ENCODE measurements around the gene PPP1R1C.

Gene PPP1R1C

GRCh38 chr2:181998041-181998835 is 12.6 kb downstream of the PPP1R1C start:
- DNase-seq (ENCODE audit: low spot score): no peak
- TF ChIP-seq, protein P1, sequence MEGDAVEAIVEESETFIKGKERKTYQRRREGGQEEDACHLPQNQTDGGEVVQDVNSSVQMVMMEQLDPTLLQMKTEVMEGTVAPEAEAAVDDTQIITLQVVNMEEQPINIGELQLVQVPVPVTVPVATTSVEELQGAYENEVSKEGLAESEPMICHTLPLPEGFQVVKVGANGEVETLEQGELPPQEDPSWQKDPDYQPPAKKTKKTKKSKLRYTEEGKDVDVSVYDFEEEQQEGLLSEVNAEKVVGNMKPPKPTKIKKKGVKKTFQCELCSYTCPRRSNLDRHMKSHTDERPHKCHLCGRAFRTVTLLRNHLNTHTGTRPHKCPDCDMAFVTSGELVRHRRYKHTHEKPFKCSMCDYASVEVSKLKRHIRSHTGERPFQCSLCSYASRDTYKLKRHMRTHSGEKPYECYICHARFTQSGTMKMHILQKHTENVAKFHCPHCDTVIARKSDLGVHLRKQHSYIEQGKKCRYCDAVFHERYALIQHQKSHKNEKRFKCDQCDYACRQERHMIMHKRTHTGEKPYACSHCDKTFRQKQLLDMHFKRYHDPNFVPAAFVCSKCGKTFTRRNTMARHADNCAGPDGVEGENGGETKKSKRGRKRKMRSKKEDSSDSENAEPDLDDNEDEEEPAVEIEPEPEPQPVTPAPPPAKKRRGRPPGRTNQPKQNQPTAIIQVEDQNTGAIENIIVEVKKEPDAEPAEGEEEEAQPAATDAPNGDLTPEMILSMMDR (conservative IDR thresholded peaks at IDR 0.05; ENCODE audit: low read depth): no peak
- no peak overlapping the region for H3K27ac ChIP-seq
- CTCF ChIA-PET: interaction anchor here (0.6 kb wide), 1 partner anchor 46 kb away, joined by 3 read pairs; no protein-coding TSS in a partner anchor
- POLR2A ChIA-PET (ENCODE audit: low non-redundant PET): no interaction called here

DNA sequence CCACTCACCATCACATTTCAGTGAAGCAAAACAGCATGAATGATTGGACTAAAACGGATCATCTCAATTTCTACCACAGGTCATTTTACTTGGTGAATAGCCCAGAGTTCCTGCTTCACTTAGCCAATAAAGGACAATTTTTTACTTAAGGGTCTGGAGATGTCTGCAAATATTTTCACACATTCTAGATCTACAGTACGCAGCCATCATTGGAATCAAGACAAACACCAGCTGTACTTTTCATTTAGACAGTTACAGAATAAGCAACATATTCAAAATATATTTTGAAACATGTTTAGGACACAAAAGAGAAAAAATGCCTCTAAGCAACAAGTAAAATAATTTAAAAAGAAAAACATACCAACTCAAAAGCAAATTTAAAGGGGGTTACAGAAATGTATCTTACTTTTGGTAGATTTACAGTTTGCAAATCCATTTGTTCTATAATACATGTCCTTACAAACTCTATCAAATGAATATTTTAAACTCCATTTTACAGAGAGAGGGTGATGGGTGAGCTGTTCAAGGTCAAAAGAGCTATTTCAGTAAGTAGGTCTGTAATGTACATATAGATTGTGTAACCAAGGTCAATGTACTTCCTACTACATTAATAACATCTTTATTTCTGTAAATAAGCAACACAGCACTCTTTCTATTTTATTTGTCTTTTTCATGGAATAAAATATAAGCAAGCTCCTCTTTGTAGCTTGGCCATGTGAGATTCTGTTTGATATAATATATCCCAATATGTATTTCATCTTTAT is 13.4 kb downstream of the PPP1R1C start:
- H3K27ac ChIP-seq: no peak overlapping the region
- CTCF ChIA-PET: interaction anchor here (0.6 kb wide), 1 partner anchor 1271 kb away, joined by 6 read pairs; no protein-coding TSS in a partner anchor
- TF ChIP-seq, protein P1 (conservative IDR thresholded peaks at IDR 0.05; ENCODE audit: low read depth): no peak
- no peak for DNase-seq (ENCODE audit: low spot score)
- POLR2A ChIA-PET (ENCODE audit: low non-redundant PET): no interaction called here

DNA sequence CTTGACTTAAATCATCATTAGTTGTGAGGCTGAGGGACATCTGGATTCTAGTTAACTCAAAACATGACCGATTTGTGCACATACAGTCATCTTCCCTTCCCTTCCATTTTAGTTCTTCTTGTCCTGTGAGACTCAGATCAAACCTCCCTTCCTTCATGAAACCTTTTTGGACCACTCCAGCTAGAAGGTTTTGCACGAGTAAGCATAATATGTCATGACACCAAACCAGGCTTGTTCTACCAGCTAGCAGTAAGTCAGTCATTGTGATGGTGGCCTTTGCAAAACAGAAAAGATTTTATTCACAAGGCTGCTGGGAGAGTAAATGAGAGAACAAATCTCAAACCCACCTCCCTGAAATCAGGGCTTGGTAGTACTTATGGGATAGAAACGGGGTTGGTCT is 14.3 kb downstream of the PPP1R1C start:
- ChIA-PET POLR2A (ENCODE audit: low non-redundant PET) (no interaction called here), CTCF (interaction anchor here (0.6 kb wide), 1 partner anchor 1272 kb away, joined by 6 read pairs; no protein-coding TSS in a partner anchor)
- H3K27ac ChIP-seq: no peak overlapping the region
- DNase-seq (ENCODE audit: low spot score): no peak
- TF ChIP-seq, protein P1 (conservative IDR thresholded peaks at IDR 0.05; ENCODE audit: low read depth): no peak

- TF ChIP-seq, protein P1 (conservative IDR thresholded peaks at IDR 0.05; ENCODE audit: low read depth): no peak
- no peak for DNase-seq (ENCODE audit: low spot score)
- POLR2A ChIA-PET (ENCODE audit: low non-redundant PET): no interaction called here
- CTCF ChIA-PET: interaction anchor here (0.6 kb wide), 1 partner anchor 1328 kb away, joined by 4 read pairs; no protein-coding TSS in a partner anchor
- no peak overlapping the region for H3K27ac ChIP-seq
These were observed 19.4 kb downstream of the PPP1R1C start for GRCh38 chr2:182004945-182005520.

- DNase-seq (ENCODE audit: low spot score): no peak
- H3K27ac ChIP-seq: no peak overlapping the region
- ChIA-PET POLR2A (ENCODE audit: low non-redundant PET) (no interaction called here), CTCF (no interaction called here)
- TF ChIP-seq, protein P1 (conservative IDR thresholded peaks at IDR 0.05; ENCODE audit: low read depth): no peak
These were observed 21.1 kb downstream of the PPP1R1C start for GRCh38 chr2:182006595-182007341.

GRCh38 chr2:182014284-182014683 is 28.6 kb downstream of the PPP1R1C start:
- DNase-seq (ENCODE audit: low spot score): no peak
- CTCF ChIA-PET: no interaction called here
- POLR2A ChIA-PET (ENCODE audit: low non-redundant PET): no interaction called here
- TF ChIP-seq, protein P1 (conservative IDR thresholded peaks at IDR 0.05; ENCODE audit: low read depth): no peak
- no peak overlapping the region for H3K27ac ChIP-seq
